ENCODE data around the gene CTRB1.
"Not testable (repeated sequence)": the region's sequence is repeated elsewhere in the genome, so short reads cannot be mapped to it uniquely, and the experiment has no call there.

The CTRB1 gene

GRCh38 chr16:75261590-75262078 lies 42.8 kb downstream of the CTRB1 start:
- intact Hi-C loops (cut with DNase I): loop anchor here (10.0 kb wide), 1 partner anchor 123 kb away; no protein-coding TSS in a partner anchor
- DNase-seq: no peak

GRCh38 chr16:75262104-75262799 lies 43.5 kb downstream of the CTRB1 start:
- intact Hi-C loops (cut with DNase I): loop anchor here (10.0 kb wide), 1 partner anchor 123 kb away; no protein-coding TSS in a partner anchor
- DNase-seq: peak in 2 of 42 donors; percentile 37 to 46

DNA sequence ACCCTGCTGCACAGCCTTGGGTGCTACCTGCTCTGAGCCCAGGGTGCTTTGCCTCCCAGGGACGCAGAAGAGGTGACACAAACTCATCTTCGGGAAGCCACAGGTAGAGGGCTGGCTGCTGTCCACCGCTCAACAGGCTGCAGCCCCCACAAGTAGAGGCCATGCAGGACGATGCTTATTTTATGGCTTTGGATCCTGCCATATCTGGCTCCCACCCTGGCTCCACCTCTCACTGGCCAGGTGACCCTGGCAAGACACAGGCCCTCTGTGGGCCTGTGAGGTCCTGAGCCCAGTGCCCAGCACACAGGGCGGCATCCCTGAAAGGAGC lies 44.0 kb downstream of the CTRB1 start:
- peak in 1 of 42 donors; percentile 80 for DNase-seq
- intact Hi-C loops (cut with DNase I): loop anchor here (10.0 kb wide), 1 partner anchor 122 kb away; no protein-coding TSS in a partner anchor

GRCh38 chr16:75263291-75263962 lies 44.6 kb downstream of the CTRB1 start:
- intact Hi-C loops (cut with DNase I): loop anchor here (10.0 kb wide), 1 partner anchor 121 kb away; no protein-coding TSS in a partner anchor
- no peak for DNase-seq

- intact Hi-C loops (cut with DNase I): loop anchor here (10.0 kb wide), 1 partner anchor 121 kb away; no protein-coding TSS in a partner anchor
- DNase-seq: peak in 7 of 42 donors; percentile 8 to 65 (median 46)
Observed at GRCh38 chr16:75263963-75264445, 45.2 kb downstream of the CTRB1 start.

DNA sequence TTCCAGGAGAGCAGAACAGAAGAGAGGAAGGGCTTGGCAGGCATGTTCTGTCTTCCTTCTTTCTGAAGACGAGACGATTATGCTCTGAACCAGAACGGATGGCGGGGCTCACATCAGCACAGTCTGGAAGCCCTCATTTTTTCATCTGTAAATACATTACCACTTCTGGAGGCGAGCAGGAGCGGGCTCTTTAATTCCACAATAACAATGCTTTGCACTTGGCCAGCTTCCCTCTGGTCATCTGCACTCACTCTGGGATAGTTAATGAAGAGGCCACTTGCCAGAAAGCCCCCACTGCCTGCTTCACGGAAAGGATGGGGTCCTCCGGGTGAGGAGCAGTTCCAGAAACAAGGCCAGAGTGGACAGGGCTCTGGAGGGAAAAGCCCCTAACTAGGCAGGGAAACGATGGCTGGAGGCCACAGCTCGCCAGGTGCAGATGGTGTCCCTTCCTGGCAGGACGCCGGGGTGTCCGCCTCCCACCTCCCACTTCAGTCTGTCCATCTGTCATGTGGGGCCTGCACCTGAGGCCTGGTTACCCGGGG lies 45.7 kb downstream of the CTRB1 start:
- DNase-seq: peak in 22 of 42 donors; percentile 21 to 78 (median 58)
- intact Hi-C loops (cut with DNase I): loop anchor here (10.0 kb wide), 1 partner anchor 120 kb away; no protein-coding TSS in a partner anchor

DNA sequence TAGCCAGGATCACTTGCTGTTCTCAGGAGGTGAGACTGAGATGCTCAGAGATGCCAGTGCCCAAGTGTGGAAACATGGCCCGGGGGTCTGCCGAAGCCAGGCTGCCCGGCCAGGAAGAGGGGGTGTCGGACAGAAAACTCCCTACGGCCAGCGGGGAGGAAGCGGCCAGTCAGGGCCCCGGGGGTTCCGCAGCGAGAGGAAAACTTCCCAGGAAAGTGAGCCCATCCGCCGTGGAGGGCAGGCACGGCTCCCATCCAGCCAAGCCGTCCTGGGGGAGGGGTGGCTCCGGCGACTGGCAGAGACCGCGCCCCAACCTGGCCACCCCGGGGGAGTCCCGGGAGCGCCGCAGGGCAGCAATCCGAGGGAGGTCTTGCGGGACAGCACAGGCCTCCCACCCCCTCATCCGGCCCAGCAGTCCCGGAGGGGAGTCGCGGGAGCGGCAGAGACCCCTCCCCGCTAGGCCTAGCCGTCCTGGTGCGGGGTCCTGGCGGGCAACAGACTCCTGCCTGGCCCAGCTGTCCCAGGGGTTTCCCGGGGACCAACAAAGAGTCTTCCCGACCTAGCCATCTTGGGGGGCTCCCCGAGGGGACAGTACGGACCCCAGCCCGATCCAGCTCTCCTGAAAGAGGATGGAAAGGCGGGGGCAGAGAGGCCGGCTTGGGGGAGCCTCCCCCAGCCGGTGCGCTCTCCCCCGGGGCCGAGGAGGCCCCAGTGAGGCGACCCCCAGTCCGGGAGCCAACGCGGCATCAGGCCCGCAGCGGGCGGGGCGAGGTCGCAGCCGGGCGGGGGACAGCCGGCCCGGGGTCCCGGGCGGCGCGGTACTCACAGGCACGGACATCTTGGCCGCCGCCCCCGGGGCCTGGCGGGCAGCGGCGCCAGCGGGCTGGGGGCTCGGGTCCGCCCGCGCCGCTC lies 46.5 kb downstream of the CTRB1 start:
- DNase-seq: peak in 30 of 42 donors; percentile 44 to 82 (median 59)
- intact Hi-C loops (cut with DNase I): loop anchor here (10.0 kb wide), 1 partner anchor 120 kb away; no protein-coding TSS in a partner anchor

GRCh38 chr16:75265911-75266701 lies 47.3 kb downstream of the CTRB1 start:
- DNase-seq: peak in 38 of 42 donors; percentile 55 to 88 (median 76)
- intact Hi-C loops (cut with DNase I): loop anchor here (10.0 kb wide), 1 partner anchor 119 kb away; no protein-coding TSS in a partner anchor

DNA sequence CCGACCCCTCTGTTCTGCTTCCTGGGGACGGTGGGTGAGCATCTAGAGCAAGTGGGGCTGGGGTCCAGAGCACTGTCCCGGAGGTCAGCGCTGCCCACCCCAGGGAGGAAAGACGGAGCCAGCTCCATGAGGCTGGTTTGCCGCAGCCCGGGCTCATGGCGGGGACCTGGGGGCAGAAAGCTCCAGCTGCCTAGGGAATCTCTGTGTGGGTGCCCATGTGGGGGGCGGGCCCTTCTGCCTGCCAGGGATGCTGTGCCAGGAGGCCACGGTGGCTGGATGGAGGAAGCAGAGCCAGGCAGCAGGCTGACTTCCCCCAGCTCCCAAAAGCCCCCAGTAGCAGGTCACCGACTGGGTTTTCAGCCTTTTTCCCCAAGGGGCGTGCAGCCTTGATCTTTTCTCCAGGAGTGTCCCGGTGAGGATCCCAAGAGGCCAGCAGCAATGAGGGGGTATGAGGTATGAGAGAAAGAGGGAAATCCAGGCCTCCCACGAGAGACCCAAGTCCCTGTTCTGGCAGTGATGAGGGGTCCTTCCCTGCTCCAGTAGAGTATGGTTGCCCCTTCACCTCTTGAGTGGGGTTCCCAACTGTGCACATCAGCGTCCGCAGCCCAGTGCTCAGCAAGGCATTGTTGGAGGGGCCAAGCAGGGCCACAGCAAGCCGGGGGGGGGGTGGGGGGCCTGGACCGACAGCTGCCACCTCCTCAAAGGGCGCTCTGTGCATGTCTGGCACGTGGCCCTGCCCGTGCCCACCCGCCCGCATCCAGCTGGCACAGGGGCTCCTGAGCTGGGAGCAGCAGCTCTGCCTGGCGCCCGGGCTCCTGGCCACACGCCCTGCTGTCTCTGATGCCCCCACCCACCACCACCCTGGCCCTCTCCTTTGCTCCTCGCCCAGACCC lies 48.2 kb downstream of the CTRB1 start:
- peak in 41 of 42 donors; percentile 63 to 93 (median 80) for DNase-seq
- intact Hi-C loops (cut with DNase I): loop anchor here (10.0 kb wide), 1 partner anchor 118 kb away; no protein-coding TSS in a partner anchor

DNA sequence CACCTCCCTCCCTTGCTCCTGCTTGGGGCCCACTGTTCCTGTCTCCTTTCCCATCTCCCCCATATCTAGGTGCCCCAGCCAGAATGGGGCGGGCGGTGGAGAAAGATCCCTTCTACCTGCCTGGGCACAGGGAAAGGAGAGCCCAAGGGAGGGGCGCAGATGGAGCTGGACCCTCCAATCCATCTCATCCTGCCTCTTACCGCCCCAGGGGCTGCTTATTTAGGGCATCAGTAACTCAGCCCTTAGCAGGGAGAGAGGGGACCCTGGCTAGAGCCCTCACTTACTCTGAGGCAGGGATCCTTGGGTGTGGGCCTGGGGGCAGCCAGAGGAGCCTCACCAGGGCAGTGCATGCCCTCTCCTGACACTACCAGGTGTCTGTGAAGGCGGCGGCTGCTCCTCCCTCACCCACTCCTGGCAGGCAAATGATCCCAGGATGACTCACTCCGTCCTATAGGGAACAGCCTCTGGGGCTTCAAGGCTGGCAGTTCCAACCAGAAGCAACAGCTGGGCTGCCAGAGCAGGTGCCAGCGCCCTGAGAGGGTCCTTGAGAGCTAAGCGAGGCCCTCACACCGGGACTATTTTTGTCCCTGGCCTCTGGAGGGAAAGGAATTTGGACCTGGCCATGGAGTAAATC lies 49.0 kb downstream of the CTRB1 start:
- peak; percentile 47 to 95 (median 78) for DNase-seq
- intact Hi-C loops (cut with DNase I): loop anchor here (10.0 kb wide), 1 partner anchor 117 kb away; no protein-coding TSS in a partner anchor

DNA sequence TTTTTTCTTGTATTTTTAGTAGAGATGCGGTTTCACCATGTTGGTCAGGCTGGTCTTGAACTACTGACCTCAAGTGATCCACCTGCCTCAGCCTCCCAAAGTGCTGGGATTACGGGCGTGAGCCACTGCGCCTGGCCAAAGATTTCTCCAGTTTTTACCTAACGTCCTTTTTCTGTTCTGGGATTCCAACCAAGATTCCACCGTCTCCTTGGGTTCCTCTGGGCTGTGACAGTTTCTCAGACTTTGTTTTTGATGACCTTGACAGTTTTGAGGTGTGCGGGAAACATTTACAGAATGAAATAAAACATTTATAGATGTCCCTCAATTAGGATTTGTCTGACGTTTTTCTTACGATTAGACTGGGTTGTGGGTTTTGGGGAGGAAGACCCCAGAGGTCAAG lies 50.6 kb downstream of the CTRB1 start:
- intact Hi-C loops (cut with DNase I): loop anchor here (10.0 kb wide), 1 partner anchor 115 kb away; no protein-coding TSS in a partner anchor
- not testable (repeated sequence) for DNase-seq

DNA sequence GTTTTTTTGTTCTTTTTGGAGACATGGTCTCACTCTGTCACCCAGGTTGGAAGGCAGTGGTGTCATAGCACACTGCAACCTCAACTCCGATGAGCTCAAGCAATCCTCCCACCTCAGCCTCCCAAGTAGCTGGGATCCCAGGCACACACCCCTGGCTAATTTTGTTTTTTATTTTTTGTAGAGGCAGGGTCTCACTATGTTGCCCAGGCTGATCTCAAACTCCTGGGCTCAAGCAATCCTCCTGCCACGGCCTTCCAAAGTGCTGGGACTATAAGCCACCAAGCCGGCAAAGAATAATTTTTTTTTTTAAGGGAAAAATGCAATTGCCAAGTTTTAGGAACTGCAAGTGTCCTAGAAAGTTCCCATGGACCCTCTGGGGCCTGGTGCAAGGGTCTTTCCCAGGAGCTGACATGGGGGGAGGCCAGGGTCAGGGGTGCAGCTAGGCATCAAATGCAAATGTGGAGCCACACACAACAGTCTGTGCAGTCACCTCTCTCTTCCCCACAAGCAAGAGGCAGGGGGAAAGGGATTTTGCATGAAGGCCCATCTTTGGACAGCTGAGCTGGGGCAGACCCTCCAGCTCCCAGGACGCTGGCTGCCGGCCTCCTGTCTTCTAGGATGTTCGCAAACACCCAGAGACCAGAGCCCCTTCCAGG lies 52.8 kb downstream of the CTRB1 start:
- no peak for DNase-seq
- intact Hi-C loops (cut with DNase I): no loop called here

DNA sequence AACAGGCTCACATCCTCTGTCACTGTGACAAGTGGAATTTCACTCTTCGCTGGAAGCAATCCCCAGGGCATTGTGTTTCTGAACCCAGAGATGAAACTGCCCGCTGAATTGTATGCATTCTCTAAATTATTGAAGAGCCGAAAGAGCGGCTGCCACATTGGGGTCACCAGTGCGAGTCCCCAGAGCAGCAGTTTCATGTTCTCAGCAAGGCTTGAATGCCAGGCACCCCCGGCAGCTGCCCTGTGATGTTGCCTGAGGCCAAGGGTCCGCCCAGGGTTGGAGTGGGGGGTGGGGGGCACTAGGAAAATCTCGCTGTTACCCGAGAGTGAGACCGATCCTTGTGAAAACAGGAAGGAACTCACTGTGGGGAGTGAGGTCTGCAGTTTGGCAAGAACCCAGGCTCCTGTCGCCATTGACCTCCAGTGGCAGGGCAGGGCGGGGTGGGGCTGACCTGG lies 53.3 kb downstream of the CTRB1 start:
- intact Hi-C loops (cut with DNase I): no loop called here
- DNase-seq: no peak

GRCh38 chr16:75272629-75273028 lies 53.8 kb downstream of the CTRB1 start:
- DNase-seq; intact Hi-C loops (cut with DNase I): not testable (repeated sequence)
